ENCODE measurements around the gene AGAP1.

Gene AGAP1

DNA sequence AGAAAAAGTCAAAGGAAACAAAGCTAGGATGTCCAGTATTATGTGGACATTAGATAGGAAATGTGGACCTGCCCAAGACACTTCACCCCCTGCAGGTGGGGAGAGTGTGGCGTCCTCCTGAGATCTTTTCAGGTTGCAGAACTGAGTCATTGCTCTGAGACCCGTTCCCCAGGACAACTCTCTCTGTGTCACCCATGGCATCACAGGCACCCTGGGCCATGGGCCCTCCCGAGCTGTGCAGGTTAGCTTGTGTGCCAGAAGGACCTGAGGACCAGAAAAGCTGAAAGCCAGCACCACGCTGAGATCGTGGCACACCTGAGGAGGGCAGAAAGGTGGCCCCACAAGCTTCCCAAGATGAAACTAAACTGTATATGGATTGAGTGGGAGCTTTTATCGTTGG is 229.5 kb downstream of the AGAP1 start:
- DNase-seq = no peak

DNA sequence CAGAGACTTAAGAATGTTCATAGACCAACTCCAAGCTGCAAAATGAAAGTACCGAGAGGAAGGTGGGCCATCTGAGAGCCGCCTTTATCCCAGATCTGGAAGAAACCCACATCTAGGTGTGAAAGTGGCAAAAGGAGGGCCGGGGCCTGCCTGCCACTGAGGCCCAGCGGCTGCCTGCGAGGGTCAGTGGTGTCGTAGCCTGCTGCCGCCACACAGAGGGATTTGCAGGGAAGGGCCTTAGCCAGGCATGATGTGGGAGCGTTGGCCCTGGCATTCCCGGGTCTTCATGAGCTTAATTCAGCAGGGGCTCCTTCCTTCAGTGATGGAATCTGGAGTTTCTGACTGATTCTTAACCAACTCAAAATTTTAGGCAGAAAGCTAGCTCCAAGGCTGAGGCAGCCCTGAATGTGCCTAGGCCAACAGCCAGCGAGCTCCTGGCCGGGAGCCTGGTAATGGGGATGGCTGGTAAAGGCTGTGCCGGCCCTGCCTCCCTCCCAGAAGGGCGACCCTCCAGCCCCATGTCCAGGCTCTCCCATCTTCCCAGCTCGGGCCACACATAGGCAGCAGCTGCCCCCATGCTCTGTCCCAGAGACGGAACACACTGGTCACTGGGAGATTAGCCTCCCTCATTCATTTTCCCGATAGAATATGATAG is 230.1 kb downstream of the AGAP1 start:
- DNase-seq = no peak

DNA sequence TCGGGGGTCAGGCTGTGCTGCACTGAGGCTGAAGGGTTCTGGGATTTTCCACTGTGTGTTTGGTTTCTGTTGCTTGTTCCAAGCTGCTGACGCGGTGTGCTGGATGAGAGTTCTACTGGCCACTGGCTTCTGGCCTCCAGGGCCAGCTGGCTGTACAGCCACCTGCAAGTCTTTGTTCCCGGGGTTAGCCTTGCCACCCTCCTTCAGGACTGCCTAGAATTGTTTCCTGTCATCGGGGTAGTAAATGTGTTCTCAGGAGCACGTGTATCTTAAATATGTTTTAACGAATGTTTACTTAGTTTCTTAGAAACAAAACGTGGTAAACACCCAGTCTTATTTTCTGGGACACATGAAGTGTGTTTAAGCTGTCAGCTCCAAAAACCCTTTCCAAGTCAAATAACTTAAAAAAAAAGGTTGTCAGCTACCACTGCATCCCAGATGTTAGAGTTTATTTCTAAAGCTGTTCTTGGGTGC is 231.2 kb downstream of the AGAP1 start:
- DNase-seq = no peak

DNA sequence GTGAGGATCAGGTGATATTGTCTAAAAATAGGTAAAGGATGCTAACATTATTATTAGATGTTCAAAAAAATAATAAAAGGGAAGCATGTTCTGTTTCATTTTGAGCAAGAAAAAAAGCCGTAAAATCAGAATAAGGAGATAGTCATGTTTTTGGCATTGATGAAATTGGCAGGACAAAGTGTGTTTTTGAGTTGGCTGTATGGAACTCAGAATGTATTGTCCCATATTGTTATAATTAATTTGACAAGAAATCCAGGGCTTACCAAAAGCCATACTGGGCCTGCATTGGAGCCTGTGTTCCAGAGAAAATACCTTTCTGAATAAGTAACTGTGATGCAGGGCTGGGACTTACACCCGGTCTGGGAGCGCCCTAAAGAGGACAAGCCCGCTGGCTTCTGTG is 232.0 kb downstream of the AGAP1 start:
- no peak for DNase-seq

DNA sequence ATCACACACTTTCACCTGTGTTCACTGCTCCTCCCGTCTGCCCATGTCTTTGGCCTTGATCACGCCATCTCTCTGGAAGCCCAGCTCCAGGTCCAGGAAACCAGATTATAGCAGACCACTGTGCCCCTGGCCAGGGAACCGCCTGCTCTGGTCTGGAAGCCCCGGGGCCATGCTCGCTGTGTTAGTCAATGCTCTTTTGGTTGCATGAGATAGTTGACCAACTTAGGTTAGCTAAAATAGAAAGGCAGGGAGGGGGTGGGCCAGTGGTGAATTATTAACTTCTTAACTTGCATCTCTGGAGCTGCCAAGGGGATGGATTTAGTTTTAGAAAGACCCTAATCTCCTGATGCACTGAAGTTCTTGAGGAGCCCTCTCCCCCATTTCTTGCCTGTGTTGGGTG is 232.7 kb downstream of the AGAP1 start:
- DNase-seq = no peak

DNA sequence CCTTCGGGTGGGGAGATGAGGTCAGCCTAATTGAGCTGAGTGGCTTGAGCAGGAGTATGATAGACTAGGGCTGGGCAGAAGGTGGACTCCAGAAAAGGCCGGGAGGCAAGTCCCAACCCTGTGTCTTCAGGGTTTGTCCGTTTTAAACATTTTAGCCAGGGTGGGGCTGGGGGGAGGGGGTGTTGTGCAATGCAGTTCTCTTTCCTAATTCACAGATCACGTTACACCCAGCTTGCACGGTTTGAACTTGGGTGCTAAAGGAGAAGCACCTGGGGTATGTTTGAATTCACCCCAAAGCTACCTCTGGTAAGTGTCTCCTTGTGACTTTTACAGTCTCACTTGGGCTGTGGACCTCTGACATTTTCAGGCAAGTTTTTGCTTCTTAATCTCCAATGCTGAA is 233.3 kb downstream of the AGAP1 start:
- DNase-seq = no peak

DNA sequence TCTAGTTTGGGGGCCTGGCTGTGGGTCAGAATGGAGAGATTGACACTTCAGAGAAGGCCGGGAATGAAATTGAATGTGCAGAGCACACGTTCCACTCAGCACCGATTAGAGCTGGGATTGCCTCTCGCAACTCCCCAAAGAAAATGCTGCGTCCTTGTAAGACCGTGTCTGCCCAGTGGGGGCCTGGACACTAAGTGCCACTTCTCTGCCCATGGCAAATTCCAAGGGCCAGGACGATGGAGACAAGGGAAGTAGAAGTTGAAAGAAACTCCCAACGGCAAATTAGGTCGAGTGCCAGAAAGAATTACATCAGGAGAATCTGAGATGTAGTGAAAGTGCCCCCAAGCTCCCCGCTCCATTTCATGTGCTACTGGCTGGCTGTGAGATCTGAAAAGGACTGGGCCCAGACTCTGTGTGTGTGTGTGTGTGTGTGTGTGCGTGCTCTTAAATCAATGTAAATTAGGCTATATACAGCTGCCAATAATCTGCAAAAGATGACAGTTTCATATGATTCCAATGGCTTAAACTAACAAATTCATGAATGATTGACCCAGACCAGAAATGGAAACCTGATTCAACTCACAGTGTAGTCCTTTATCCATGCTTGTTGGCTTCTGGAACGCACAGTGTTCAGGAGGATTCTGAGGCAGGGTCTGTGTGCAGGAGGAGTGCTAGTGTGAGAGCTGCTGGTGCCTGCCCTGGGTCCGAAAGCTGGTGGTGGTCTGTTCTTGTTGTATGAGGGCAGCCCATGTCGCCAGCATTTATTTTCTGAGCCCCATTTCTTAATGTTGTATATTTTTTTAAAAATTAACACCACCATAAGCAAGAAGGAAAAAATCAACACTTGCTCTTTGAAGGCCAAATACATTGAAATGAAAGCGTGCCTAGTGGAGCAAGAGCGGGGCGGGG is 234.3 kb downstream of the AGAP1 start:
- DNase-seq = no peak

DNA sequence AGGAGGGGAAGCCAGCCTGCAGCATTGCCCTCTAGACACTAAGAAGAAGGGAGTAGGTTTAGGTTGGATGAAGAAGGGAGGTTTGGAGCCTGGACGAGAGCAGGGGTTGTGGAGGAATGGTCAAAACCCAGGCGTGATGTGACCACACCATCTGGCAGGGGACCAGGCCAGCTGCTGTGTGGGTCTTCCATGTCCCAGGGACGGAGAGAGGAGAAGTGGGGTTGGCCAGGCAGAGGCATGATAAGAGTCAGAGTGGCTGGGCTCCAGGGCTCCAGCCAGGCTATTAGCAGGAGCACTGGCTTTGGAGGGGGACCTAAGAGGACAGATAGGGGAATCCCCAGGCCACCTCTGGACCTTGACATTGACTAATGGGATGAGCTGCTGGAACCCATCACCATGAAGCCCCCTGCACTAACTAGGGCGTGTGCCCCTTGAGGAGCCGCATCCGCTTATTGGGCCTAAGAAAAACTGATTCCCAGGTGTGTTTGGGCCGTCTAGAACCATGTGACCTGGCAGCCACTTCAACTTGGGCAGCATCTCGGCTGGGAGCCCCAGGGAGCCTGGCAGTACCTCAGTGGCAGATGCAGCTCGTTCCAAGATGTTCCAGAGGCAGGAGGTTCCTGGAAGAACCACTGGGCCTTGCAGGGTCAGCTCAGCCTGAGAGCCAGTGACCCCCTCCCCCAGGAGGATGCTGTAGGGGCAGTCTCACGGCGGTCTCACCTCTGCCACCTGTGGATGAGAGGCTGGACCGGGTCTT is 235.1 kb downstream of the AGAP1 start:
- no peak for DNase-seq

DNA sequence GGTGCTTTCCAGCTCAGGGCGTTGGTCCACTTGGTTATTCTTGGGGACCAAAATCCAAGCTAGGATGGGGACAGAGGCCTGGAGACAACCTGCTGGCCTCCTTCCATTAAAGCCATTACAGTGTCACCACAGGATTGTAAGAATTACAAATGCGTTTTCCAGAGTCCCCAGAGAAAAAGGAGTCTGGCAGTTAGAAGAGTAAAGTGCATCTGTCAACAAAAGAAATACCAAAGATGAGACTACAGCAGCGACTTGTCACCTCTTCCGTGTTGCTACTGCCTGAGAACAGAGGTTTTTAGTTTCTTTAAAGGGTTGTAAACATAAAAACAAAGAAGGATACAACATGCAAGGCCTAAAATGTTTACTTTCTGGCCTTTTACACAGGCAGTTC is 235.7 kb downstream of the AGAP1 start:
- no peak for DNase-seq

DNA sequence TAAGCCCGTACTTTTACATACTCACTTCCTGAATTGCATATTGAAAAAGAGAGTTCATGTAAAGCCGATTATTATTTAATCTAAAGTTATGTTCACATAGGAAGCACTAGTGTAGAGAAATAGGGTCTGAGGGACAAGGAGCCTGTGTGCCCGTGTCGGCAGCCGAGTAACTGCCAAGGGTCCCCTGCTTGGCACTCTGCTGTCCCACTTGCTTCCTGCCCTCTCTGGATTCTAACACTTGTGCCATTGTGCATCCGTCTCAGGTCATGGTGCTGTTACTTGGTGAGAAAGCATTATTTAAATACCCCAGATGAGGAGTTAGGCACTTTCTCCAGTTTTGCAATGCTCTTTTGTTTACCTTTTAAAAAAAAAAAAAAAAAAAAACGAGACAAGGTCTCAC is 236.3 kb downstream of the AGAP1 start:
- DNase-seq = no peak

DNA sequence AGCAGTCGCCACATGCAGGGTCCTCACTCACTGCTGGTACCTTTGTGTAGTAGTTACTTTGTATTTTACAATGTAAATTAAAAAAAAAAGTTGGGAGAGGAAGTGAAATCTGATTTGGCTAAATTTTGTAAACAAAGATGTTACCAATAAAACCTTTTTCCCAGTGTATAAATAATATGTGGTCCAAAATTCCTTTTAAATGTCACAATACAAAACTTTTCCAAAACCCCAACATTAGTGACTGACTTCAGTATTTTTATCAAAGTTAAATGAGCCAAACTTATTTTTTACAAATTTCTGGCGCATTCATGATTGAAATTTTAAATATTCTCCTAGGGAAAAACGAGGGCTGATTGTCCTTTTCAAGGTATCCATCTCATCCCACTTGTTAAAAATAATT is 239.9 kb downstream of the AGAP1 start:
- no peak for DNase-seq

DNA sequence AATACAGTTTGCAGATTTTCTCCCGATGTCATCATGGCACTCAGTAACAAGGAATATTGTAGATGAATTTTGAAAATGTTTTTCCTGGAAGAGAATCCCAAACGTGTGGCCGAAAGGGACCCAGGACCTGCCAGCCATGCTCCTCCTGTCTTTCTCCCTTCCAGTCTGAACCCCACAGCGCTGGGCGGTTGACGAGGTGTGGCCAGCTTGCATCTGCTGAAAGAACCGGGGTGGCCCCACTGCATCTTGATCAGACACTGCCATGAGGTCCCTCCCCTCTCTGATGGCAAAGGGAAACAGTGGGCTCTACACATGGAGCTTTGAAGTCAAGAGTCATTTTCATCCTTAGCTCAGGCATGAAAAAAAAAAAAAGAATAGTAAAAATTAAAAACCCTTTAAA is 240.3 kb downstream of the AGAP1 start:
- DNase-seq = no peak

DNA sequence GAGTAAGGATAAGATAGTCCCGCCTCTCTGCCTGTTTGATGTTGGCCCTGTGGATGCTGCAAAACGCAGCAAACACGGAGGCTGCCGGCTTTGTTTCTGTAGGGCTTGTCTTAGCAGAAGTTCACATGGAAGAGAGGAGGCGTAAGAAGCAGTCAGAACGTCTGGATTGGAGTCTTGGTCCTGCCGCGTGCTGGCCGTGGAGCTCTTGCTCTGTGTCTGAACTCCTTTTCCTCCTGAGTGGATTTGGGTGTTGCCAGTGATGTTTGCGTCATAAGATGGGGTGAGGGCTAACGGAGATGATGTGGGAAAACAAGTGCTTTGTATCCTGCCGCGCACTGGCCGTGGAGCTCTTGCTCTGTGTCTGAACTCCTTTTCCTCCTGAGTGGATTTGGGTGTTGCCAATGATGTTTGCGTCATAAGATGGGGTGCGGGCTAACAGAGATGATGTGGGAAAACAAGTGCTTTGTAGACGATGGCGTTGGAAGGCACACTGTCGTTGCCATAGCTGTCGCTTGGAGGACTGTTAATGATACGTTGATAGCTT is 240.9 kb downstream of the AGAP1 start:
- DNase-seq = no peak

DNA sequence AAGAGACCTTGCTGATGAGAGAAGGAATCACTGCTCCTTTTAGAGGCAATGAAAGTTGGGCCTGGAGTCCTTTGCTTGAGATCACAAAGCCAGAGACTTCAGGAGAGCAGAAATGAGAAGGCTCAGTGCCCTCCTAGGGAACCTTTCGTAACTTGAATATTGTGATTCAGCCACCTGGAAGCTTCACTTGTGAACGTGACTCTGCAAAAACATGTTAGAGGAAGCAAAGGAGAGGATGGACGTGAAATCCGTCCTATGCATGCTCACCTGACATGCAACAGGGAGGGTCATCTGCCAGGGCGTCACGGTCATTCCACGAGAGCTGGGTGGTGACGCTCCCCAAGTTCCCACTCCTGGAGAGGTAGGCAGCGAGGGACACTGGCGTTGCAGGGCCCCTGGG is 243.6 kb downstream of the AGAP1 start:
- no peak for DNase-seq

DNA sequence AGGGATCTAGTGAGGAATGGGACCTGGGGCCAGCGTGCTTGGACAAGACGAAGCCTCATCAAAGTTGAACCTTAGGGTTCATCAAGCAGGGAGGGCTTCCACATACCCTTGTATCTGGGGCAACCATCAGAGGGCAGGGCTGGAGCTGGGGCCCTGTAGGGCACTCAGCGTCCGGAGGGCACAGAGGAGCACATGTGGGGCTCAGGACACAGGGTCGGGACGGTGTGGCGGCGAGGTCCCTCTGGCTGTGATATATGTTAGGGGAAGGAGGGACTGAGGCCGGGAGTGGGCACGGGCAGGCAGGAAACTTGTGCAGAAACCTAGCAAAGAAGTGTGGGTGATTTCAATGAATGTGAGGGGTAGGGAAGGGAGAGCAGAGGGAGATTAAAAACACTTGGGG is 244.0 kb downstream of the AGAP1 start:
- DNase-seq = no peak

DNA sequence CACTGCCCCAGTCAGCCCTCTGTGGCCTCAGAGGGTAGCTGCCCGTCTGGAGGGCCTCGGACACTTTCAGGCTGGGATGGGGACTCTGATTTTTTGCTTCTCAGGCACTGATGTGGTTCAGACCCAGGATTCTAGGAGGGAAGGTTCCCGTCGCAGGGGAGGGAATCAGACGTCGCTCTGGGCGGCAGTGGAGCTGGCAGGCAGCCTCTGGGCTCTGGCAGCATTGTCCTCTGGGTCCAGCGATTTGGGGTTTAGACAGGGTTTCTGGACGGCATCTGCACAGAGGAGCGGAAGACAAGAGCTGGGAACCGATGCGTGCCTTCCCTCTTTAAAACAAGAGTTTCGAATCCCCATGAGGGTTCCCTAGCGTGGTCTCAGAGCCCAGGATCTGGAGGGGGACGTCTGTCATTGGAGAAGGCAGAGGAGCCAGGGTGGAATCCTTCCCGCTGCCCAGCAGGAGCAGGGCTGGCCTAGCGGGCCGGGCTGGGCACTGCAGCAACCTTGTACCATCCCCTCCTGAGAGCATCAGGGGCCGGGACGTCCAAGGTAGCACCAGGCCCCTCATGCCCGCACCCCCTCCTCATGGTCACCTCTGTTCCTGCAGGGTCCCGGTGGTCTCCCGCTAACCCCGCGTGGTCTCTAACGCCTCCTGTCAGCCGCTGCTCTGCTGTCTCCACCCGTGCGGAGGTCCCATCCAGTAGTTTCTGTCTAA is 246.0 kb downstream of the AGAP1 start:
- no peak for DNase-seq

DNA sequence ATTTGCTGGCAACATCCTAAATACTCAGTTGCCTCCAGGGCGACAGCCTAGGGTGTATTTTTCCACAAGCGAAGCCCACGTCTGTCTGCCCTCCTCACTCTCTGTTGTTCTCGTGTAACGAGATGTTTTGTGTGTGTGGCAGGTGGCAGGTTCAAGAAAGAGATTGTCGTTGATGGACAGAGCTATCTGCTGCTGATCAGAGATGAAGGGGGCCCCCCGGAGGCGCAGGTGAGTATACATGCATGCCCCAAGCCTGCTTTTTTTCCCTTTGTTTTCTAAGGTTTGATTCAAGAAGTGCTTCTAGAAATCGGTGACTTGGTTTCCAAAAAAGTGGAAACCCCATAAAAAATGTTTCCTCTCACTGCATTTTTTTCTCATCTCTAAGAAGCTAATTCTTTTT is 247.0 kb downstream of the AGAP1 start:
- no peak for DNase-seq

DNA sequence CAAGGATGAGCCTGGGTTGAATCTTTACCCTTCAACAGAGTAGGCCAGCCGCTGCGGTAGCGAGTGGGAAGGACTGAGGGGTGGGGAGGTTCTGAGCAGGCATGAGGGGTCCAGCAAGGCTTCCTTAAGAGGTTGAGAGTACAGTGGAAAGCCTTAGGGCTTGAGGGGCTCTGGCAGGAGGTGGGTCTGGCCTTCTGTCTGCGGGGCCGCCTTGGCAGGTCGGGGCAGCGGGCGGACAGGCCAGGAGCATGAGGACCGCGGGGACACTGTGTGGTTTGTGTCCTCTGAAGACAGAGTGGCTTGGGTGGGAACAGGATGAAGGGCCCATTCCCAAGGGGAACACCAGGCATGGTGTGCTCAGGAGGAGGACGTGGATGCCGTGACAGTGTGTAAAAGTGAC is 250.3 kb downstream of the AGAP1 start:
- no peak for DNase-seq

DNA sequence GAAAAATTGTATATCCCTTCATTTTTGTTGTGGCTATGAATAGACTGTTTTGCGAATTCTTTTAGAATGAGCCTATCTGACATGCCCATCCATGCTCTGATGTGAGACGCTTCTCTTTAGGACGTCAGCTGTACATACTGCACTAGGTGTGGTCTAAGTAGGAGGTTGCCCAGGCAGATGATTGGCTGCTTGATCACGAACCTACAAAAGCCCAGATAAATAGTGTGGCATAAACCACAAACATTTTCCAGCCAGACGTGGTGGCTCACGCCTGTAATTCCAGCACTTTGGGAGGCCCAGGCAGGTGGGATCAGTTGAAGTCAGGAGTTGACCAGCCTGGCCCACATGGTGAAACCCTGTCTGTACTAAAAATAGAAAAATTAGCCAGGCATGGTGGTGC is 251.8 kb downstream of the AGAP1 start:
- DNase-seq = no peak

DNA sequence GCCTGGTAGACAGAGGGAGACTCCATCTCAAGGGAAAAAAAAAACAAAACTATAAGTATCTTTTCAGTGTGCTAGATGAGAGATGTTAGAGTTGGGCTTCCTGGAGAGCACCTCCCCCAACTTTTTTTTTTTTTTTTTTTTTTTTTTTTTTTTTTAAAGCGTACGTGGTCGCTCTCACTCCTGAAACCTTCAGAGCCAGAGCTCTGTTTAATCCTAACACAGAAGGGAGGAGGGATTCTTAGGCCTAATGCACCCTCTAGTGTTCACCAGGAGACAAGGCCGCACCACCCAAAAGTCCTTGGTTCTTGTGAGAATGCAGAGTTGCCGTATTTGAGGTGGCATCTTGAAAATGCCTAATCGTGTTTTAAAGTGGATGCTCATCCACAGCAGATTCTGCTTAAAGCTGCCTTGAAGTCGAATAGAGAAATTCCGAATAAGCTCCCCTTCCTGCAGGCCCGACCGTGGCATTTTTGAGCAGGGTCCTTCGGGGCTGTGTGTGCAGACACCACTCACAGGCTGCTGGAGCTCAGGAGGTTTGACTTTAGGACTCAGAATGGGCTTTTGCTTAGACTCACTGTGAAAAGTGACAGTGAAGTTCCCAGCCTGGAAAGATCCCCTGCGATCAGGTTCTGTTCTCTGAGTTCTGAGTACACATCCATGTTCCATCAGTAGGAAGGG is 252.6 kb downstream of the AGAP1 start:
- DNase-seq = peak; percentile 71

DNA sequence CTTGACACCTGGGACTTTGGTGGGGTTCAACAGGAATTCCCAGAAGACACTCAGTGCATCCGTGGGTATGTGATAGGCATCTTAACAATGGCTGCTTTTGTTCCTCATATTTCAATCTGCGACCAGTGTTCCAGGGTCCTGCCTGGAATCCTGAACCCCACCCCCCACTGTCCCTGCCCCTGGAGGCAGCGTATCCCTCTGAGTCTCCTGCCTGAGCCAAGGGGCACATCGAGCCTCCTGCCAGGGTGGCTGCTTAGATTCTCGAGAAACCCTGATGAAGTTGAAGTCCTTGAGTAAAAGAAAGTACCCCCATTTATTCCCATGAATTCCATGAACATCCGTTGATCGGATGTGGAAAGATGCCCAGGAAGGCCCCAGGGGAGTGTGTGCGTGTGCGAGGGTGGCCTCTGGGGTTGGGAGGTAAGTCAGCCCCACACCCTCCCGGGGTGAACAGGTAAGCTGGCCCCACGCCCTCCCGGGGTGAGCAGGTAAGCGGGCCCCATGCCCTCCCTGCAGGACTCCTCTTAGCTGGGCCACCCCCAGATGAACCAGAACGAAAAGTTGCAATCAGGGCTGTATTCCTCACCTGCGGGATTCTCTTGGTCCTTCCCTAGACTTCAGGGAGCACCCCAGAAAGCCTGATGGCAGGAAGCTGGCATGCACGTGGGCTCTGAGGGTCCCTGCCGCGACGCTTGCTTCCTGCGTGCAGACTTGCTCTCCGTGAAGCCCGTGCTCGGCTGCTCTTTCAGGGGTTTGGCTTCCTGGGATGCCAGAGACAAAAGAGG is 253.3 kb downstream of the AGAP1 start:
- no peak for DNase-seq

DNA sequence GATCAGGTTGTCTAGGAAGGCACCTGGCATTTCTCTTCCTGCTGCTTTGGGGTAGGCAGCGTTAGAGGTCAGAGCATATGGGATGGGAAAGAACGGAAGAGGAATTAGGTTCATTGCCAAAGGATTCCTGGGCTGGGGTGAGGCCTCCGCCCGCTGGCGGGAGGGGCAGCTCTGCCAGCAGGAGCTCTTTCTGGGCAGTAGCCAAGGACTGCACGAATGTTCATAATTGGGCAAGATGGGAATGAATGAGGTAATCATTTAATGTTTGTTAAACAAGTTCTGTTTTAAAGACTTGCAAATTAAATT is 253.9 kb downstream of the AGAP1 start:
- DNase-seq = no peak

All from NCI-H1048 (cell line).